ENCODE measurements around the gene TTLL8.

DNA sequence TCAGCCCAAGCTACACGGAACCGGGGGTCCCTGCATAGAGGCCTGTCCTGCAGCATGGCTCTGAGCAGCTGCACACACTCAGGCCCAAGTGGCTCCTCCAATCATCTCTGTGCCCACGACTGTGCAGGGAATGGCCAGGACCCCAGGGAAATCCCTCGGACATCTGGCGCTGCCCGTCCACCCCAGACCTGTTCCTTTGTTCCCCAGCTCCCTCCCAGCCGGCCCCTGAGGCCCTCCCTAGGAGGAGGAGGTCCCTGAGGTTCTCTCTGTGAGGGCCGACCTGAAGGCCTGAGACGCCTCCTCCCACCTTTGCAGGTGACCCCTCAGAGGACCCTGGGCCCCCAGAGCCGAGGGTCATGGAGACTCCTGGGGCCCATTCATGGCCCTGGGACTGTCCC lies 26.0 kb upstream of the TTLL8 start:
- TF ChIP-seq, protein P1, sequence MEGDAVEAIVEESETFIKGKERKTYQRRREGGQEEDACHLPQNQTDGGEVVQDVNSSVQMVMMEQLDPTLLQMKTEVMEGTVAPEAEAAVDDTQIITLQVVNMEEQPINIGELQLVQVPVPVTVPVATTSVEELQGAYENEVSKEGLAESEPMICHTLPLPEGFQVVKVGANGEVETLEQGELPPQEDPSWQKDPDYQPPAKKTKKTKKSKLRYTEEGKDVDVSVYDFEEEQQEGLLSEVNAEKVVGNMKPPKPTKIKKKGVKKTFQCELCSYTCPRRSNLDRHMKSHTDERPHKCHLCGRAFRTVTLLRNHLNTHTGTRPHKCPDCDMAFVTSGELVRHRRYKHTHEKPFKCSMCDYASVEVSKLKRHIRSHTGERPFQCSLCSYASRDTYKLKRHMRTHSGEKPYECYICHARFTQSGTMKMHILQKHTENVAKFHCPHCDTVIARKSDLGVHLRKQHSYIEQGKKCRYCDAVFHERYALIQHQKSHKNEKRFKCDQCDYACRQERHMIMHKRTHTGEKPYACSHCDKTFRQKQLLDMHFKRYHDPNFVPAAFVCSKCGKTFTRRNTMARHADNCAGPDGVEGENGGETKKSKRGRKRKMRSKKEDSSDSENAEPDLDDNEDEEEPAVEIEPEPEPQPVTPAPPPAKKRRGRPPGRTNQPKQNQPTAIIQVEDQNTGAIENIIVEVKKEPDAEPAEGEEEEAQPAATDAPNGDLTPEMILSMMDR (conservative IDR thresholded peaks at IDR 0.05; ENCODE audit: low read length), result no peak
- TF ChIP-seq EZH2phosphoT487 (IDR thresholded peaks at IDR 0.05; ENCODE audit: borderline replicate concordance), result no peak

Measured in Loucy (cell line).